ENCODE measurements around the gene NSUN5.
"Not testable (repeated sequence)": the region's sequence is repeated elsewhere in the genome, so short reads cannot be mapped to it uniquely, and the experiment has no call there.

Gene NSUN5

GRCh38 chr7:73327449-73327848 lies 18.8 kb upstream of the NSUN5 start:
- not testable (repeated sequence) for DNase-seq (ENCODE audit: low read depth in 2 of 2)

DNA sequence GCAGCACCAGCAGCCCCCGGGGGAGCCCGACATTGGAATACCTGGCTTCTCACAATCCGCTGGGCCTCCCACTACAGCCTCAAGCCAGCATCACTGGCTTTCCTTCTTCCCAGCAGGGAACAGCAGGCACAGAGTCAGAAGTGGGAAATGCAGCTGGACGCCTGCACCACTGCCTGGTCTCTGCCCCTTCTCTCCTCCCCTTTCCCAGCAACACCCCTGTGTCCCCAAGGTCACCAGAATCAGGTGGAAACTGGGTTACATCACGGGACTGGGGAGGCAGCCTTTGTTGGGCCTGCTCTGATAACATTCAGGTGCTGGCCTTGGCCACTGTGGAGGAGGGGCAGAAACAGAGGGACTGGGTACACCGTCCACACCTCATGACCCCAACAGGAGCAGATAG lies 16.8 kb upstream of the NSUN5 start:
- DNase-seq (ENCODE audit: low read depth in 2 of 2), result not testable (repeated sequence)

- peak in 1 of 2 donors; percentile 22 for DNase-seq (ENCODE audit: low read depth in 2 of 2)
These were observed 15.6 kb upstream of the NSUN5 start for GRCh38 chr7:73324081-73324845.

- DNase-seq (ENCODE audit: low read depth in 2 of 2), result not testable (repeated sequence)
These were observed 14.9 kb upstream of the NSUN5 start for GRCh38 chr7:73323434-73324080.

GRCh38 chr7:73320009-73320408 lies 11.4 kb upstream of the NSUN5 start:
- not testable (repeated sequence) for DNase-seq (ENCODE audit: low read depth in 2 of 2)

- DNase-seq (ENCODE audit: low read depth in 2 of 2), result not testable (repeated sequence)
These were observed 10.9 kb upstream of the NSUN5 start for GRCh38 chr7:73319541-73319940.

DNA sequence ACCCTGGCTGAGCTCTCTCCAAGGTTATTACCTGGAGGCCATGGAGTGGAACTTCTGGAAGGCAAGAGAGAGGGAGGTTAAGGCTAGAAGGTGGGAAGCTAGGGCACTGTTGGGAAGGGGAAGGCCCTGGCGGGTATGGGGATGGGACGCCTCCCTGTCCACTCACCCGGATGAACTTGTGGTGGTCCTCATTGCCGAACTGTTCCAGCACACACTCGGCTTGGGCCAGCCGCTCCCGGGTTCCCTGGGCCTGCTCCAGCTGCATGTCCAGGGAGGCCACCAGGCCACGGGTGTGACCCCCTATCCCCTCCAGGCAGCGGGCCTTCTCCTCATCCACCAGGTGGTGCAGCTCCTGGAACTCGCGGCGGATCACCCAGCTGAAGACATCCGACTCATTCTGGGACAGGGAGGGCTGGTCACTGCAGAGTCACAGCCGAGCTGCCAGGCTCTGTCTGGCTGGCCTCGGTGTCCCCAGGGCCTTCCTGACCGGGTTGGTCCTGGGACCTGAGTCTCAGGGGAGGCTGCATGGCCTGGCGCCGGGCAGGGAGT lies 10.1 kb upstream of the NSUN5 start:
- DNase-seq (ENCODE audit: low read depth in 2 of 2), result not testable (repeated sequence)

DNA sequence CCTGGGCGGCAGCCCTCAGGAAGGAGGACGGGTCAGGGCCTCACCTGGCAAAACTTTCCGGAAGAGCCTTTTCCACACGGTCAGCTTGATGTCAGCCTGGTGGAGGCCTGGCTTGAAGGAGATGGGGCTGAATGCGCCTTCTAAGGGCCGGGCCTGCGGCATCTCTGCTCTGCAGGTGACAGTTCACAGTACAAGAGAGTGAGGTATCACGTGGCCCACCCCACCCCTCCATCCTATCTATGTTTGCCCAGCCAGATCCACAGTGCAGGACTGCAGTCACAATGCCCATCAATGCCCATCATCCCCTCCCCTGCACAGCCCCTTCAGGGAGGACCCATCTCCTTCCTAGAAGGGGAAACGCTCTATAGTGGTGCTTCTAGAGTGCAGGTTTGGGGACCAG lies 7.9 kb upstream of the NSUN5 start:
- DNase-seq (ENCODE audit: low read depth in 2 of 2), result no peak

DNA sequence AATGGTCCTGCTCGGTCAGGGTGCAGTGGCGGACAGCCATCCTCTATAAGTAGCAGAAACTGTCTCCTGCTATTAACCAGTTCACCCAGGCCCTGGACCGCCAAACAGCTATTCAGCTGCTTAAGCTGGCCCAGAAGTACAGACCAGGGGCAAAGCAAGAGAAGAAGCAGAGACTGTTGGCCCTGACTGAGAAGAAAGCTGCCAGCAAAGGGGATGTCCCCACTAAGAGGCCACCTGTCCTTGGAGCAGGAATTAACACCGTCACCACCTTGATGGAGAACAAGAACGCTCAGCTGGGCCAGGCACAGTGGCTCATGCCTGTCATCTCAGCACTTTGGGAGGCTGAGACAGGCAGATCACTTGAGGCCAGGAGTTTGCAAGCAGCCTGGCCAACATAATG lies 5.6 kb upstream of the NSUN5 start:
- no peak for DNase-seq (ENCODE audit: low read depth in 2 of 2)

- no peak for DNase-seq (ENCODE audit: low read depth in 2 of 2)
These were observed 4.9 kb upstream of the NSUN5 start for GRCh38 chr7:73313521-73313906.

DNA sequence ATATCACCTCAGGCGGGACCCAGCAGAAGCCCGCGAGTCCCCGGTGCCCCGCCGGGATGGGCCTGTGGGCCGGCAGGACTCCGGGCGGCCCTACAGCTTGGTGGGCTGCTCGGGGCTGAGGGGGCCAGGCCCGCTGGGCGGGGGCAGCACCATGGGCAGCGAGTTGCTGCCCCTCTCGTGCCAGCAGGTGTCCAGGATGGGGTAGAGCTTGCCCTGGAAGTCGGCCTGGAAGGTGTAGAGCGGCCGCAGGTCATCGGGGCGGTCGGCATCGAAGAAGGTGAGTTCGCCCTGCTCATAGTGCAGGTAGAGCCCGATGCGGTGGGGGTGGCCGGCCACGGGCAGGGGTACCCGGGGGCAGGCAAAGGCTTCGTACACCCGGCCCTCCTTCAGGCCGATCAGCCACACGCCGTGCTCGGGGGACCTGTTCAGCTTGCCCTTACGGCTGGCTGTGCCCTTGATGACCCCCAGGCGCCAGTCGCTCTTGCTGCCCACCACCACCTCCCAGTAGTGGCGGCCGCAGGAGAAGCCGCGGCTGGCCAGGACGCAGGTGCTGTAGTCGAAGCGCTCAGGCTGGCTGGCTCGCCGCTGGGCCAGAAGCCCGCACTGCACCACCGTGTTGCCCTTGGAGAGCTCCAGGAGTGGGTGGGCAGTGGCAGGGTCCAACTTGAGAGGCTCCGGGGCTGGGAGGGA lies 4.3 kb upstream of the NSUN5 start:
- DNase-seq (ENCODE audit: low read depth in 2 of 2), result no peak

- DNase-seq (ENCODE audit: low read depth in 2 of 2), result not testable (repeated sequence)
These were observed 2.8 kb upstream of the NSUN5 start for GRCh38 chr7:73311421-73311820.

GRCh38 chr7:73308074-73308664 lies 457 bp downstream of the NSUN5 start:
- no peak for DNase-seq (ENCODE audit: low read depth in 2 of 2)

DNA sequence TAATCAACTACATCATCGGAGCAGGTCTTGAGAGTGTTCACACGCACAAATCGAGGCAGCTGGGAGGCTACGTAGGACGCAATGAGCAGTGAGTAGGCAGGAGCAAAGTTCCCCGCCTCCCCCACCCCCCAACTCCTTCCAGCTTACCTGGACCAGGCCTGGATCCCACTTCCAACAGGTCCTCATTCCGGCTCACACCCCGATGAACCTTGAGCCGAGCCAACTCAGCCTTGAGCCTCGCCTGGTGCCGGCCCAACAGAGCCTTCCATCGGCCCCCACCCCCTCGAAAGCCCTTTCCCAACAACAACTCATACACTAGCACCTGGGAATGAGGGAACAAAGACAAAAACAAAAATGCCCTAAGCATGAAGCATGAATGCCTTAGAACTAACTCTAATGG lies 1.2 kb downstream of the NSUN5 start:
- DNase-seq (ENCODE audit: low read depth in 2 of 2), result no peak

- not testable (repeated sequence) for DNase-seq (ENCODE audit: low read depth in 2 of 2)
These were observed 3.8 kb downstream of the NSUN5 start for GRCh38 chr7:73304612-73305387.

DNA sequence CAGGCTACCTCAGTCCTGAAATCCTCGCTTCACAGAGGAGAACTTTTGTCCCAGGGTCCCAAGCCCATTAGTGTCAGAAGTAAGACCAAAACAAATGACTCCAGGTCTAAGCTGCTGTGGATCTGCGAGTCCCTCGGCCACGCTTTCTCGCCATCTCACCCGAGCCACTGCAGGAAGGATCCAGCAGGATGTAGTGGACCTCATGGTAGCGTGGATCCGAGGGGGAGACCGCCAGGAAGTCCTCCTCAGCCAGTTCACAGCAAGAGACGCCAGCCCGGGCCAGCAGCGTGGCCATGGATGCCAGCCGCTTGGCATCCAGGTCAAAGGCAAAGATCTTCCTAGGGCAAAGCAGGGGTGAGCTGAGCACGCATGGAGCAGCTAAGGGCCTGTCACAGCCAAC lies 4.6 kb downstream of the NSUN5 start:
- no peak for DNase-seq (ENCODE audit: low read depth in 2 of 2)

- DNase-seq (ENCODE audit: low read depth in 2 of 2), result no peak
These were observed 5.1 kb downstream of the NSUN5 start for GRCh38 chr7:73303546-73303945.

DNA sequence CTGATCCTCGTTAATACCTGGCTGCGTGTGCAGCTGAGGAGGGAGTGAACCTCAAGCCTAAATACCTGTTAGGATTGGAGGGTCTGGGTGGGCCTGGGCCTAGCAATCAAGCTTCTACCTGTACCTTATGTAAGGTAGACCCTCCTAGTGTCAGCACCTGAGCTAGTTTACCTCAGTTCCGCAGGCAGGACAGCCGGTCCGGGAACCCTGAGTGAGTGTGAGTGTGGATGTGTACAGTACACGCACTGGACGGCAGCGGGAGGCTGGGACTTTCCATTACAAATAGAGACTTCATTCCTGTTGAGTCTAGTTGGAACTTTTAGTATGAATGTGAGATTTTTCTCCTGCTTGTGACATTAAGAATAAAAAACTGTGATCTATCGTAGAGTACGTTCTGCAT lies 5.8 kb downstream of the NSUN5 start:
- DNase-seq (ENCODE audit: low read depth in 2 of 2), result not testable (repeated sequence)

DNA sequence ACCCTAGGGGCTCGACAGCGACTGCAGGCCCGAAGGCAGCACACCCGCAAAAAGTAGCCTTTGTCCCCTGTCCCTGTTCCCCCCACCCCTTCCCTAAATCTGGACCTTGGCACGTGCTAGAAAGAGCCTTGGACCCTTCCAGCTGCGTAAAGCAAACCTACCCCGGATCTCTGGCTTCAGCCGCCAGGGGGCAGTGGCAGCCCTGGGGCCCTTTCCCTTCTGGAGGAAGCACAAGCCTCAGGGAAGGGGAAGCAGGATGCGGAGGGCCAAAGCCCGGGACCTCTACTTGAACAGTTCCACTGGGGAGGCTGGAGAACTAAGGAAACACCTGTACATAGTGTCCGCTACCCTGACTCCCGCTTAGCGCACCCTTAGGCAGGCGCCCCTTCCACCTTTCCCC lies 7.5 kb downstream of the NSUN5 start:
- DNase-seq (ENCODE audit: low read depth in 2 of 2), result not testable (repeated sequence)

GRCh38 chr7:73299812-73300211 lies 8.8 kb downstream of the NSUN5 start:
- DNase-seq (ENCODE audit: low read depth in 2 of 2), result not testable (repeated sequence)

GRCh38 chr7:73297706-73298105 lies 10.9 kb downstream of the NSUN5 start:
- DNase-seq (ENCODE audit: low read depth in 2 of 2), result not testable (repeated sequence)
